Mucosa of descending colon (tissue), 3 donors: ENCODE results near the gene ZDHHC21. TPM values are rescaled to one million over a fixed set of nuclear protein-coding genes. Genes with fewer than 3 reads are reported as not detected.

Experiments
- ATAC-seq: fragments of 200-7000 bp; cut with Tn5 transposase; one replicate; pipeline ENCODE4 v1.9.1; 2020; ENCODE audit warnings: mild to moderate bottlenecking, moderate library complexity
- DNase-seq, 3 donors: peaks; one replicate each; pipeline ENCODE4 v3.0.0-alpha.2; 2020
- H3K36me3 ChIP-seq: fragments of 200-600 bp; one replicate; pipeline ENCODE4 v1.8.0; 2021; ENCODE audit warnings: low read depth, mild to moderate bottlenecking
- H3K4me1 ChIP-seq: fragments of 200-600 bp; one replicate; pipeline ENCODE4 v1.8.0; 2021; ENCODE audit warnings: low read depth, mild to moderate bottlenecking
- H3K4me3 ChIP-seq: fragments of 200-600 bp; one replicate; pipeline ENCODE4 v1.8.0; 2021; ENCODE audit warnings: mild to moderate bottlenecking
- H3K9me3 ChIP-seq: fragments of 200-600 bp; one replicate; pipeline ENCODE4 v1.8.0; 2021; ENCODE audit warnings: mild to moderate bottlenecking
- CTCF ChIP-seq: fragments of 200-600 bp; IDR thresholded peaks from one replicate; pipeline ENCODE4 v1.8.0; 2022; ENCODE audit warnings: antibody characterized with exemption, mild to moderate bottlenecking
- intact Hi-C, 2 donors: fragments of 100-400 bp; cut with DNase I in 1 of 2; cut with micrococcal nuclease in 1 of 2; formaldehyde crosslinking; loops; one replicate each; pipeline versions ENCODE4 v1.11.0 to v1.11.1; 2022; cut with DNase I, micrococcal nuclease
- total RNA-seq, 3 donors: library from RNA; stranded (reverse); fragmentation: NEBNext Ultra II Directional in 2 of 3; extraction: Animal tissue kit (Norgen Biotek cat#: 25700) in 2 of 3; gene quantifications; one replicate each; pipeline versions ENCODE4 v1.2.1 to v1.2.4, GENCODE V29; 2021 to 2023
- donor health status: DM: no; HTN: no; CAD: no; lungs with moderate emphysema.
- donor health status: DM: no; HTN: no; CAD: no.
- donor health status: DM: no; HTN: yes; CAD: no.

ZDHHC21 gene
- total RNA-seq, 3 donors from 2014 or later, result 11.5 to 16.7 (median 16.6) TPM

- Histone ChIP-seq H3K36me3 (no peaks in the 10 kb centered on the region), H3K4me1 (no peaks in the 10 kb centered on the region), H3K9me3 (no peaks in the 10 kb centered on the region), H3K4me3 (no peak overlapping the region)
- ATAC-seq (no peak), DNase-seq (peak in 1 of 3 donors; percentile 23)
- intact Hi-C loops, result no loop called here
- TF ChIP-seq CTCF, result no peak
These were observed 59.2 kb downstream of the ZDHHC21 start for GRCh38 chr9:14633906-14634565.

DNA sequence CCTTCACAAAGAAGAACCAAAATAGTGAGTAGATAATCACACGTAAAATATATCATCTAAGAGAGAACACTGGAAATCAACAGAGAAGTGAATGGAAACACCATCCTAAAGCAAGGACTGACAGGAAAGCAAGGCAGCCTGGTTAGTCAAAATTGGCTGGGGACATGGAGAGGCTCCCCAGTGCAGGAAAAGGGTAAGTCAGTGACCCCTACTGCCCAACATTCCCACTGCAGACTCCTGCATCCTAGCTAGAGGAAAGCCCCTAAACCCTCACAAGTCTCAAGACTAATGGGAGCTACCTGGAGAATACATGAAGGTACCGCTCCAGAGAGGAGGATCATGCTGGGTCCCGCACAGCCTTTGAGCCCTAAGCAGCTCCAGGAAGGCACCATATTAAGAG, 60.1 kb downstream of the ZDHHC21 start:
- H3K4me1 ChIP-seq, result no peaks in the 10 kb centered on the region
- no peak overlapping the region for H3K4me3 ChIP-seq
- H3K36me3 ChIP-seq, result no peaks in the 10 kb centered on the region
- H3K9me3 ChIP-seq, result no peaks in the 10 kb centered on the region
- no peak for TF ChIP-seq CTCF
- no peak for ATAC-seq
- no peak for DNase-seq
- intact Hi-C loops, result no loop called here

GRCh38 chr9:14627513-14627912, 65.7 kb downstream of the ZDHHC21 start:
- H3K4me1 ChIP-seq, result no peaks in the 10 kb centered on the region
- DNase-seq (no peak), ATAC-seq (no peak)
- H3K4me3 ChIP-seq, result no peak overlapping the region
- no peak for TF ChIP-seq CTCF
- intact Hi-C loops, result no loop called here
- H3K36me3 ChIP-seq, result no peaks in the 10 kb centered on the region
- H3K9me3 ChIP-seq, result no peaks in the 10 kb centered on the region

GRCh38 chr9:14618836-14619420, 74.3 kb downstream of the ZDHHC21 start:
- intact Hi-C loops, result no loop called here
- DNase-seq, result no peak
- Histone ChIP-seq H3K9me3 (no peaks in the 10 kb centered on the region), H3K4me1 (no peaks in the 10 kb centered on the region), H3K4me3 (no peak overlapping the region), H3K36me3 (no peaks in the 10 kb centered on the region)
- no peak for TF ChIP-seq CTCF
- no peak for ATAC-seq

DNA sequence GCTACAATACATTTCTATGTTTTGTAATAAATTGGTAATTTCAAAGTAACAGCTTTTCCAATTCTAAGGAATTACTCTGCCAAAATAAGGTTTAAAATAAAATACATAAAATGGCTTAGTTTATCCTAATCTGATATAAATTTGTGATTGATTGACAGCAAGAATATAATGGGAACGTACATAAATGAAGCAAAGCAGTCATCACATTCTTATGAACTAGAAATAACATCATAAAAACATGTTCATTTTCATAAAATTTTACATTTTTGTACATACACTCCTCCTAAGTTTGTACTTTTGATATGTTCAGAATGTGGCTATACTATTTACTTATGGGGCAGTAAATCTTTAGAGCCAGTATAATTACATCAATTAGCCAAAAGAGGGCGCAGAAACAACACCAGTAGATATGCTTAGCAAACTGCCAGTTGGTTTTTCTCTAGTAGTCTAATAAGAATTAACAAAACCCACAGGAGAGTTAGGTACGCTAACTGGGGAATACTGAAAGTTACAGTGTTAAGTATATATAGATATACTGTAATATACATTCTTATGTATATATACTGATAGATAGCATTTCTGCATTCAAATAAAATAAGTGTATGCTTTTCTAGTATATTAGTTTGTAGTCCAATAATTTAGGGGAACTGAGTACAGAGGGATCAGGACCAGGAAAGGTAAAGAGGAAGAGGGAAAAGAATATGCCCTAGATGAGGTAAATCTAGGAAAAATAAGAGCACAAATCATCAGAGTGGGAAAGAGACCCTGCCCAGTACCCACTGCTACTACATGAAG, 76.8 kb downstream of the ZDHHC21 start:
- TF ChIP-seq CTCF, result peak; percentile 26
- no peaks in the 10 kb centered on the region for H3K36me3 ChIP-seq
- no peaks in the 10 kb centered on the region for H3K4me1 ChIP-seq
- H3K4me3 ChIP-seq, result no peak overlapping the region
- DNase-seq (peak in 1 of 3 donors; percentile 15), ATAC-seq (peak; percentile 78)
- intact Hi-C loops, result no loop called here
- no peaks in the 10 kb centered on the region for H3K9me3 ChIP-seq
